ENCODE measurements around the gene GDAP2. TPM values are rescaled to one million over a fixed set of nuclear protein-coding genes. Genes with fewer than 3 reads are reported as not detected.

The GDAP2 gene
- total RNA-seq, 4 donors from 2014 or later: 9.6 to 43.5 (median 31.5) TPM

DNA sequence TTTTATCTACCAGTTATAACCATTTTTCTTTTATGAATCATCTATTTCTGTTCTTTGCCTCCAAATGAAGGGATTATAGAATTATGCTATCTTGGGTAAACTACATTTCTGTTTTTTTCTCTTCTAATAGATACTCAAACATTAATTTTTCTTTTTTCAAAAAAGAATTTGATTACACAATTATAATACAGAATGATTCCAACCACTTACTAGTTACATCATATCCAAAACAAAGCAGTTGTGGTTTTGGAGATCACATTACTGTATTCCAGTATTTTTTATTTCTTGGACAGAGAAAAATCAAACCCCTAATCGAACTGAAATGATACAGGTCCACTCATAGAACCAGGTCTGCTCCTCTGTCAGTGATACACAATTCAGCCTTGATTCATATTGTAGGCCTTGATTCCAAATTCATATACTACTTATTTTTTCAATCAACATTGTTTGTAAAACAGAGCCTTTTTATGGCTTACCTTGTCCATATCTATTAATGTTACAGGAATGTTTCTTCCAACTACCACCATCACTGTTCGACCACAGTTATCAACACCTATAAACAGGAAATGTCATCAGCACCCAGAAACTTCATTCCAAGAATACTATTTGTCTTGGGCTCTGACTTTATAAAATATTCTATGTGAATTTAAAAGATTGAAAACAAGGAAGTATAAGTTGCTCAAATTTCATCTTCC lies 43.2 kb downstream of the GDAP2 start:
- no peaks in the 10 kb centered on the region for H3K4me1 ChIP-seq
- no peak overlapping the region for H3K27ac ChIP-seq
- 76 to 81% methylated on average over 2 of the region's 2 CpGs for WGBS, 2 donors (ENCODE audit: low coverage in 1 of 2)
- peaks cover 0 to 21% (median 0%) of the 10 kb centered on the region in 4 donors for H3K36me3 ChIP-seq
- no peak for TF ChIP-seq POLR2AphosphoS5 (IDR thresholded peaks at IDR 0.05)
- no peak for TF ChIP-seq EP300 (IDR thresholded peaks at IDR 0.05; ENCODE audit: low read depth)
- TF ChIP-seq, protein P1, sequence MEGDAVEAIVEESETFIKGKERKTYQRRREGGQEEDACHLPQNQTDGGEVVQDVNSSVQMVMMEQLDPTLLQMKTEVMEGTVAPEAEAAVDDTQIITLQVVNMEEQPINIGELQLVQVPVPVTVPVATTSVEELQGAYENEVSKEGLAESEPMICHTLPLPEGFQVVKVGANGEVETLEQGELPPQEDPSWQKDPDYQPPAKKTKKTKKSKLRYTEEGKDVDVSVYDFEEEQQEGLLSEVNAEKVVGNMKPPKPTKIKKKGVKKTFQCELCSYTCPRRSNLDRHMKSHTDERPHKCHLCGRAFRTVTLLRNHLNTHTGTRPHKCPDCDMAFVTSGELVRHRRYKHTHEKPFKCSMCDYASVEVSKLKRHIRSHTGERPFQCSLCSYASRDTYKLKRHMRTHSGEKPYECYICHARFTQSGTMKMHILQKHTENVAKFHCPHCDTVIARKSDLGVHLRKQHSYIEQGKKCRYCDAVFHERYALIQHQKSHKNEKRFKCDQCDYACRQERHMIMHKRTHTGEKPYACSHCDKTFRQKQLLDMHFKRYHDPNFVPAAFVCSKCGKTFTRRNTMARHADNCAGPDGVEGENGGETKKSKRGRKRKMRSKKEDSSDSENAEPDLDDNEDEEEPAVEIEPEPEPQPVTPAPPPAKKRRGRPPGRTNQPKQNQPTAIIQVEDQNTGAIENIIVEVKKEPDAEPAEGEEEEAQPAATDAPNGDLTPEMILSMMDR (IDR thresholded peaks at IDR 0.05): no peak
- no peak for TF ChIP-seq POLR2A (IDR thresholded peaks at IDR 0.05)
- no peak for DNase-seq
- in situ Hi-C loops (cut with MboI; ENCODE audit: low pct_ligation_motif_present in 1 of 4, low pct_unique_long_range_greater_than_20kb in 1 of 4, low sequenced_read_pairs in 3 of 4): loop anchor here (10.0 to 25.0 kb wide), 3 partner anchors 361 to 374 kb away; no protein-coding TSS in a partner anchor
- intact Hi-C loops (cut with DNase I; ENCODE audit: low total_unique reads): no loop called here
- H3K27me3 ChIP-seq: no peaks in the 10 kb centered on the region
- H3K4me3 ChIP-seq: no peak overlapping the region
- no peaks in the 10 kb centered on the region for H3K9me3 ChIP-seq

DNA sequence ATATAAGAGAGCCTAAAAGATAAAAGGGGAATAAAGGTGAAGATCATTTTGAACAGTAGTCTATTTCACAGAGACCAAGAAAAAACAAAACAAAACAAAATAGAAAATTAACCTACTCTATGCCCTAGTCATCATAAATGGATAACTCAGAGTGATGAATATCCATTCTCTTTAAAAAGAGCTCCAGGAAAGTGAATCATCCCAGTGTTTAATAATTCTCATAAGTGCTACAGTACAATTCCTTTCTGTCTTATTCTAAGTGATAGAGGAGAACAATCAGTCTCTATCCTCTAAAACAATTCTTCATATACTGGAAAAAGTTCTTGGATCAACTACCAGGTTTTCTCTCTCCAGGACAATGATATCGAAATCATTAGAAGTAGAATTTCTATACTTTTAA lies 45.8 kb downstream of the GDAP2 start:
- TF ChIP-seq POLR2AphosphoS5 (IDR thresholded peaks at IDR 0.05) (no peak), POLR2A (IDR thresholded peaks at IDR 0.05) (no peak), EP300 (IDR thresholded peaks at IDR 0.05; ENCODE audit: low read depth) (no peak)
- TF ChIP-seq, protein P1 (IDR thresholded peaks at IDR 0.05): no peak
- no peak overlapping the region for H3K27ac ChIP-seq
- 98 to 100% methylated on average over 1 of the region's 1 CpG for WGBS, 2 donors (ENCODE audit: low coverage in 1 of 2)
- no peaks in the 10 kb centered on the region for H3K27me3 ChIP-seq
- no peak overlapping the region for H3K4me3 ChIP-seq
- no peaks in the 10 kb centered on the region for H3K9me3 ChIP-seq
- in situ Hi-C loops (cut with MboI; ENCODE audit: low pct_ligation_motif_present in 1 of 4, low pct_unique_long_range_greater_than_20kb in 1 of 4, low sequenced_read_pairs in 3 of 4) (loop anchor here (10.0 to 25.0 kb wide), 3 partner anchors 359 to 371 kb away; no protein-coding TSS in a partner anchor), intact Hi-C loops (cut with DNase I; ENCODE audit: low total_unique reads) (no loop called here)
- no peak for DNase-seq
- peaks cover 0 to 36% (median 3%) of the 10 kb centered on the region in 4 donors for H3K36me3 ChIP-seq
- H3K4me1 ChIP-seq: no peaks in the 10 kb centered on the region

DNA sequence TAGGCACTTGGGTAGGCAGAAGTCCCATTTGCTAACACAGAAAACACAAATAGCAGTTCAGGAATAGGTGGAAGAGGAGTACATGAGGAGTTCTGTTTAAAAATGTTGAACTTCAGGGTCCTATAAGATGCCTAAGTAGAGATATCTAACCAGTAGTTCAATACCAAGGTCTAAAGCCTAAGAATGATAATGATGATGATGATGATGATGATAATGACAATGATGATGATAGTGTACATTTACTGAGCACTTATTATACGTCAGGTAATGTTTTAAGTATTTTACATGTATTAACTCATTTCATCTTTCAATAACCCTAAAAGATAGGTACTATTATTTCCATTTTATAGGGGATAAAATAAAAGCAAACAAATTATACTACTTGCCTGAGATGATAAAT lies 50.1 kb downstream of the GDAP2 start:
- H3K27me3 ChIP-seq: no peaks in the 10 kb centered on the region
- H3K9me3 ChIP-seq: no peaks in the 10 kb centered on the region
- WGBS, 2 donors (ENCODE audit: low coverage in 1 of 2): 95 to 100% methylated on average over 1 of the region's 1 CpG
- TF ChIP-seq, protein P1 (IDR thresholded peaks at IDR 0.05): no peak
- TF ChIP-seq EP300 (IDR thresholded peaks at IDR 0.05; ENCODE audit: low read depth) (no peak), POLR2AphosphoS5 (IDR thresholded peaks at IDR 0.05) (no peak), POLR2A (IDR thresholded peaks at IDR 0.05) (no peak)
- in situ Hi-C loops (cut with MboI; ENCODE audit: low pct_ligation_motif_present in 1 of 4, low pct_unique_long_range_greater_than_20kb in 1 of 4, low sequenced_read_pairs in 3 of 4) (loop anchor here in 2 of 4 donors (25.0 kb wide), 1 partner anchor 367 kb away; no protein-coding TSS in a partner anchor), intact Hi-C loops (cut with DNase I; ENCODE audit: low total_unique reads) (no loop called here)
- no peaks in the 10 kb centered on the region for H3K4me1 ChIP-seq
- DNase-seq: no peak
- H3K27ac ChIP-seq: no peak overlapping the region
- H3K36me3 ChIP-seq: peaks cover 0 to 71% (median 21%) of the 10 kb centered on the region in 4 donors
- no peak overlapping the region for H3K4me3 ChIP-seq

DNA sequence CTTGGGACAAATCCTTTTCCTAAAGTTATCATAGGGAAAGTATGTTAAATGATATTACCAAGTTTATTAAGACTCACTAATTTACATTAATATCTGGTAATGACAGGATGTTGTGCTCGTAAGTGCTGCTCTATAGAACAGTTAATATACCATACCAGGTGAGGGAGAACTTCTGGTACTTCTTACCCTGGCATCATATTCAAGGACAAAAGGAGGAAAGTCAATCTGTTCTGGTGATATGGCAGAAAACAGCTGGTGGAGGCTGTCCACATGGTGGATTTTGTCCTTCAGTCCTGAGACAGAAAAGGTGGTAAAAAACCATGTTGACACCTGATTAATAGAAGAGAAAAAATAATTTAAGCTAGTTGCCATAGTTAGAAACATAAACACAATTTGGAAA lies 51.6 kb downstream of the GDAP2 start:
- intact Hi-C loops (cut with DNase I; ENCODE audit: low total_unique reads): no loop called here
- Histone ChIP-seq H3K27me3 (no peaks in the 10 kb centered on the region), H3K36me3 (peaks cover 0 to 61% (median 22%) of the 10 kb centered on the region in 4 donors), H3K9me3 (peaks cover 0 to 2% of the 10 kb centered on the region in 2 donors), H3K4me3 (no peak overlapping the region), H3K4me1 (no peaks in the 10 kb centered on the region), H3K27ac (no peak overlapping the region)
- no peak for TF ChIP-seq EP300 (IDR thresholded peaks at IDR 0.05; ENCODE audit: low read depth)
- TF ChIP-seq, protein P1 (IDR thresholded peaks at IDR 0.05): no peak
- TF ChIP-seq POLR2AphosphoS5 (IDR thresholded peaks at IDR 0.05): no peak
- TF ChIP-seq POLR2A (IDR thresholded peaks at IDR 0.05): no peak
- no peak for DNase-seq
- in situ Hi-C loops (cut with MboI; ENCODE audit: low pct_ligation_motif_present in 1 of 4, low pct_unique_long_range_greater_than_20kb in 1 of 4, low sequenced_read_pairs in 3 of 4): loop anchor here in 2 of 4 donors (25.0 kb wide), 1 partner anchor 366 kb away; no protein-coding TSS in a partner anchor
- 91 to 100% methylated on average over 1 of the region's 1 CpG for WGBS, 2 donors (ENCODE audit: low coverage in 1 of 2)
